Stimulated activated CD4-positive, alpha-beta T cell treated with anti-CD3 and anti-CD28 coated beads, Interleukin-4, amount 100 ng/mL, for 1 hour (primary cell): ENCODE measurements around the gene KCND3.

Experiments
- DNase-seq: peaks from one replicate; pipeline ENCODE4 v3.0.0-alpha.2; 2020

Gene KCND3

GRCh38 chr1:111908011-111908621 lies 81.4 kb downstream of the KCND3 start:
- no peak for DNase-seq

GRCh38 chr1:111907321-111907720 lies 82.1 kb downstream of the KCND3 start:
- no peak for DNase-seq

- no peak for DNase-seq
Observed at GRCh38 chr1:111906816-111907215, 82.7 kb downstream of the KCND3 start.

- no peak for DNase-seq
Observed at GRCh38 chr1:111906111-111906510, 83.4 kb downstream of the KCND3 start.

GRCh38 chr1:111904478-111905218 lies 84.8 kb downstream of the KCND3 start:
- no peak for DNase-seq

GRCh38 chr1:111903871-111904449 lies 85.5 kb downstream of the KCND3 start:
- no peak for DNase-seq

GRCh38 chr1:111903148-111903870 lies 86.2 kb downstream of the KCND3 start:
- no peak for DNase-seq

- no peak for DNase-seq
Observed at GRCh38 chr1:111895469-111895868, 94.0 kb downstream of the KCND3 start.

- DNase-seq, result no peak
Observed at GRCh38 chr1:111895017-111895416, 94.5 kb downstream of the KCND3 start.

GRCh38 chr1:111894497-111894896 lies 95.0 kb downstream of the KCND3 start:
- no peak for DNase-seq

GRCh38 chr1:111891566-111891965 lies 97.9 kb downstream of the KCND3 start:
- DNase-seq, result no peak

GRCh38 chr1:111888740-111889376 lies 100.6 kb downstream of the KCND3 start:
- DNase-seq, result no peak

GRCh38 chr1:111887875-111888274 lies 101.6 kb downstream of the KCND3 start:
- DNase-seq, result no peak

GRCh38 chr1:111887385-111887784 lies 102.1 kb downstream of the KCND3 start:
- DNase-seq, result no peak

- DNase-seq, result no peak
Observed at GRCh38 chr1:111886741-111887140, 102.7 kb downstream of the KCND3 start.

- DNase-seq, result no peak
Observed at GRCh38 chr1:111884772-111885443, 104.6 kb downstream of the KCND3 start.

GRCh38 chr1:111882986-111883560 lies 106.4 kb downstream of the KCND3 start:
- DNase-seq, result no peak

- DNase-seq, result no peak
Observed at GRCh38 chr1:111882559-111882958, 106.9 kb downstream of the KCND3 start.

GRCh38 chr1:111880881-111881837 lies 108.3 kb downstream of the KCND3 start:
- no peak for DNase-seq

GRCh38 chr1:111879081-111879480 lies 110.4 kb downstream of the KCND3 start:
- DNase-seq, result no peak

- no peak for DNase-seq
Observed at GRCh38 chr1:111878649-111879048, 110.8 kb downstream of the KCND3 start.
